ELR (cell line): ENCODE data around the gene OR2Z1.
"Not testable (repeated sequence)": the region's sequence is repeated elsewhere in the genome, so short reads cannot be mapped to it uniquely, and the experiment has no call there.

Experiments
- DNase-seq: peaks from one replicate; pipeline ENCODE4 v3.0.0-alpha.2; 2015; ENCODE audit warnings: low read depth

The OR2Z1 gene

DNA sequence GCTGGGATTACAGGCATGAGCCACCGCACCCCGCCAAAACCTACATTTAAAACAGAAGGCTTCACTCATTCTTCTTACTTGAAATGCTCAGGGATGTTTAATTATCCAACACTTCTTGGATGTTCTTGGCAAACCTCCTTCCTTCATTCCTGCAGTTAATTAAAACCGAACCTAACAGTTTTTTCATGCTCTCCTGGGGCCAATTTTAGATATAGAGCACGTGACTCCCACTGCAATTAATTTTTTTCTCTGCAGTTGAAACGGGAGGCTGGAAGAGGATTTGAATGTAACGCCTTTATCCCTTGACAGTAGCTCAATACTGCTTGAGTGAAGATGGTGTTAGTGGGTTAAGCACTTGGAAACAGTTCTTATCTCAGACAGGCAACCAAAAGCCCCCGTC, 18.2 kb upstream of the OR2Z1 start:
- no peak for DNase-seq

GRCh38 chr19:8705304-8705703, 16.1 kb upstream of the OR2Z1 start:
- not testable (repeated sequence) for DNase-seq

- DNase-seq: no peak
Measured at GRCh38 chr19:8705742-8706141, 15.7 kb upstream of the OR2Z1 start.

DNA sequence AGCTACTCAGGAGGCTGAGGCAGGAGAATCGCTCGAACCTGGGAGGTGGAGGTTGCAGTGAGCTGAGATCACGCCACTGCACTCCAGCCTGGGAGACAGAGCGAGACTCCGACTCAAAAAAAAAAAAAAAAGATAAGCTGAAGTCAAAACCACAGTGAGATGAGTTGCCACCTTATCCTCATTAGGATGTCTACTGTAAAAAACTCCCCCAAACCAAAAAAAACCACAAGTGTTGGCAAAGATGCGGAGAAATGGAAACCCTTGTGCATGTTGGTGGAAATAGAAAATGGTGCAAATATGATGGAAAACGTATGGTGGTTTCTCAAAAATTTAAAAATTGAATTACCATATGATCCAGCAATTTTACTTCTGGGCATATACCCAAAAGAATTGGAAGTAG, 11.1 kb upstream of the OR2Z1 start:
- DNase-seq: not testable (repeated sequence)

DNA sequence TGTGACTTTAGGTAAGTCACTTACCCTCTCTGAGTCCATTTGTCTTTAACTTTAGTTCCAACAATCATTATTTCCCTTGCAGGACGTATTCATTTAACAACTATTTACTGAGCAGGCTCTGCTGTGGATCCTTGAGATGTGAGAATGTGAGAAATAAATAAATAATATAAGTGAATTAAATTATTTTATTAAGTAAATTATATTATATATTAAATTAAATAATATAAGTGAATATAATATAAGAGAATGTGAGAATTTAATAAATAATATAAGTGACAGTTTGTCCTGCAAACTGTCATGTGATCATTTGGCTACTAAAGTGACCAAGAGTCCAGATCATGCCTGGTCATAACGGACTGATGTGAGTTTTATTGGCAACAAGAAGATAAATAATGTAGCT, 598 bp downstream of the OR2Z1 start:
- no peak for DNase-seq

GRCh38 chr19:8724276-8724675, 2.8 kb downstream of the OR2Z1 start:
- DNase-seq: no peak

DNA sequence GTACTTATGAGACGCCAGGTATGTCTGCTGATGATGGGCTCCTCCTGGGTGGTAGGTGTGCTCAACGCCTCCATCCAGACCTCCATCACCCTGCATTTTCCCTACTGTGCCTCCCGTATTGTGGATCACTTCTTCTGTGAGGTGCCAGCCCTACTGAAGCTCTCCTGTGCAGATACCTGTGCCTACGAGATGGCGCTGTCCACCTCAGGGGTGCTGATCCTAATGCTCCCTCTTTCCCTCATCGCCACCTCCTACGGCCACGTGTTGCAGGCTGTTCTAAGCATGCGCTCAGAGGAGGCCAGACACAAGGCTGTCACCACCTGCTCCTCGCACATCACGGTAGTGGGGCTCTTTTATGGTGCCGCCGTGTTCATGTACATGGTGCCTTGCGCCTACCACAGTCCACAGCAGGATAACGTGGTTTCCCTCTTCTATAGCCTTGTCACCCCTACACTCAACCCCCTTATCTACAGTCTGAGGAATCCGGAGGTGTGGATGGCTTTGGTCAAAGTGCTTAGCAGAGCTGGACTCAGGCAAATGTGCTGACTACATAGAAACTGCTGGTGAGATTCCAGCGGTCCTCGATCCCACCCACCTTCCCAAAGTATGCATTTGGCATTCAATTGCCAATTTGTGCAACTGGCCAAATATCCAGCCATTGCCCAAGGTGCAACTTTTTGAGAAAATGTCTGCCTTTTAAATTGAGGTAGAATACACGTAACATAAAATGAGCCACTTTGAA, 10.2 kb downstream of the OR2Z1 start:
- DNase-seq: no peak

DNA sequence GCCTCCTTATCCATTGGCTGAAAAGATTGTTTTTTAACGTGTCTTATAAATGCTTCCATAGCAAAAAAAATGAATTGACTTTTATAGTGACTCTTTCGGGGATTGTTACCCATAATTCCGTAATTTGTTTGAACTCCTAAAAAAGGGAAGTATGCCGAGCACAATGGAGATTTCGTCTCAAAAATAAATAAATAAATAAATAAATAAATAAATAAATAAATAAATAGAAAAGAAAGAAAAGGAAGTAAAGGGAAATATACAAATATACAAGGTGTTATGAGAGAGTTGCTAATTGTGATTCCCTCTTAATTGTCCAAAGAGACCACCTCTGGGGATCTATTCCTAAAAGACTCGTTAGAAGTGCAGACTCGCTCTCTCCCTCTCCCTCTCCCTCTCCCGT, 16.9 kb downstream of the OR2Z1 start:
- no peak for DNase-seq

GRCh38 chr19:8739291-8740065, 18.0 kb downstream of the OR2Z1 start:
- DNase-seq: not testable (repeated sequence)

DNA sequence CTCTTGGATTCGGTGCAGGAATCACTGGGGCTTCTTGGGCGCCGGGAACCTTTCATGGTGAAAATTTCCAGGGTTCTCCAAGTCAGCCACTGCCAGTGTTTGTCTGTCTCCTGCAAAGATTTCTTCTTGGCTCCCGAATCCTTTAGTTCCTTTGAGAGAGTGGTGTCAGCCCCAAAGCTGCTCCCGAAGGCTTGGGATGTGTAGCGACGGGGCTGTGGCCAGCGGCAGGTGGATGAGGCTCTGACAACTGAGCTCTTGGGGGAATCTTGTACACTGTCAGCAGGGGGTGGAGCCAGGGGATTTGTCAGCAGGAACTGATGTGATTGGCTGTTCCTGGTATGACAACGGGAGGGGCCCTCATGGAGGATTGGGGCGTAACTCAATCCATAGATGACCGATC, 45.8 kb downstream of the OR2Z1 start:
- not testable (repeated sequence) for DNase-seq

GRCh38 chr19:8769265-8769664, 47.8 kb downstream of the OR2Z1 start:
- DNase-seq: not testable (repeated sequence)

DNA sequence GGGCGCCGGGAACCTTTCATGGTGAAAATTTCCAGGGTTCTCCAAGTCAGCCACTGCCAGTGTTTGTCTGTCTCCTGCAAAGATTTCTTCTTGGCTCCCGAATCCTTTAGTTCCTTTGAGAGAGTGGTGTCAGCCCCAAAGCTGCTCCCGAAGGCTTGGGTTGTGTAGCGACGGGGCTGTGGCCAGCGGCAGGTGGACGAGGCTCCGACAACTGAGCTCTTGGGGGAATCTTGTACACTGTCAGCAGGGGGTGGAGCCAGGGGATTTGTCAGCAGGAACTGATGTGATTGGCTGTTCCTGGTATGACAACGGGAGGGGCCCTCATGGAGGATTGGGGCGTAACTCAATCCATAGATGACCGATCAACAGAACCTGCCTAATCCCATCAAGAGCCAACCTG, 52.2 kb downstream of the OR2Z1 start:
- not testable (repeated sequence) for DNase-seq
